Natural killer cell (primary cell): ENCODE measurements around the gene SDR39U1. TPM values are rescaled to one million over a fixed set of nuclear protein-coding genes. Genes with fewer than 3 reads are reported as not detected.
A peak's percentile ranks its signal among the peaks of the same experiment; 100 is the strongest.
"Not testable (repeated sequence)": the region's sequence is repeated elsewhere in the genome, so short reads cannot be mapped to it uniquely, and the experiment has no call there.

Experiments
- ATAC-seq, 3 donors: fragments of 150-1000 bp in 2 of 3; fragments of 200-7000 bp in 1 of 3; cut with Tn5 transposase; 1 replicate in 1 of 3; 2 replicates in 2 of 3; pipeline ENCODE4 v1.10.0; 2021; ENCODE audit warnings: mild to moderate bottlenecking in 2 of 3, moderate library complexity in 2 of 3
- DNase-seq, 2 donors: peaks; one replicate each; pipeline versions ENCODE4 v3.0.0 to v3.0.0-alpha.2; 2013 to 2021; ENCODE audit warnings: mixed read lengths in 1 of 2
- H3K27ac ChIP-seq: one replicate; pipeline ENCODE4 v1.5.1; 2013; ENCODE audit warnings: mild to moderate bottlenecking, low read length
- H3K27me3 ChIP-seq: one replicate; pipeline ENCODE4 v1.6.1; 2013; ENCODE audit warnings: low read length; ENCODE audit not compliant: control insufficient read depth, insufficient read depth
- H3K36me3 ChIP-seq: one replicate; pipeline ENCODE4 v1.6.1; 2013; ENCODE audit warnings: low read length; ENCODE audit not compliant: control insufficient read depth, insufficient read depth
- H3K4me1 ChIP-seq: one replicate; pipeline ENCODE4 v1.6.1; 2013; ENCODE audit warnings: low read length; ENCODE audit not compliant: control insufficient read depth, insufficient read depth
- H3K4me3 ChIP-seq: one replicate; pipeline ENCODE4 v1.5.1; 2013; ENCODE audit warnings: low read length
- H3K9me3 ChIP-seq: one replicate; pipeline ENCODE4 v1.6.1; 2013; ENCODE audit warnings: low read length; ENCODE audit not compliant: control insufficient read depth, insufficient read depth
- H3K27ac Mint-ChIP-seq, 2 donors: one replicate each; pipeline ENCODE4 v1.8.0; 2022; ENCODE audit warnings: mild to moderate bottlenecking in 2 of 2, mixed read lengths in 2 of 2, moderate library complexity in 1 of 2
- H3K27me3 Mint-ChIP-seq, 2 donors: one replicate each; pipeline ENCODE4 v1.8.0; 2022; ENCODE audit warnings: low read depth in 2 of 2, mixed read lengths in 2 of 2
- H3K36me3 Mint-ChIP-seq: one replicate; pipeline ENCODE4 v1.8.0; 2022; ENCODE audit warnings: mixed read lengths
- H3K4me1 Mint-ChIP-seq, 2 donors: one replicate each; pipeline ENCODE4 v1.8.0; 2022; ENCODE audit warnings: mixed read lengths in 2 of 2
- H3K4me3 Mint-ChIP-seq: one replicate; pipeline ENCODE4 v1.8.0; 2022; ENCODE audit warnings: mild to moderate bottlenecking, moderate library complexity, mixed read lengths
- H3K9me3 Mint-ChIP-seq, 2 donors: one replicate each; pipeline ENCODE4 v1.8.0; 2022; ENCODE audit warnings: mixed read lengths in 2 of 2
- CTCF ChIP-seq: fragments of 200-600 bp; IDR thresholded peaks from one replicate; pipeline ENCODE4 v1.8.0; 2022; ENCODE audit warnings: antibody characterized with exemption
- WGBS: methylation state at CpG from one replicate; pipeline ENCODE4 v1.1.7; 2013; ENCODE audit warnings: missing lambda C conversion rate; ENCODE audit not compliant: insufficient coverage; 5-methylcytosine and 5-hydroxymethylcytosine counted together
- intact Hi-C: fragments of 100-400 bp; cut with micrococcal nuclease; formaldehyde crosslinking; loops from one replicate; pipeline ENCODE4 v1.14.2; 2022
- total RNA-seq, 4 donors: library from RNA; stranded (reverse); fragments of 120-200 nt in 1 of 4; gene quantifications; one replicate each; pipeline versions ENCODE4 v1.2.3 to v1.2.4, GENCODE V29; 2013 to 2022

SDR39U1 gene
- total RNA-seq, 3 donors from 2014 or later (not counting 1 experiment from before 2014, with no cell fraction given) = 97.1 to 106 (median 100) TPM

- H3K27me3 Mint-ChIP-seq = no peaks in the 10 kb centered on the region
- ATAC-seq (peak; percentile 76 to 98 (median 78)), DNase-seq (peak; percentile 42 to 57)
- 60% methylated on average over 21 of the region's 23 CpGs for WGBS
- H3K36me3 ChIP-seq = no peaks in the 10 kb centered on the region
- H3K9me3 Mint-ChIP-seq = no peaks in the 10 kb centered on the region
- H3K36me3 Mint-ChIP-seq = no peaks in the 10 kb centered on the region
- peak overlapping the region in 1 of 2 donors; percentile 75 for H3K27ac Mint-ChIP-seq
- peak overlapping the region; percentile 87 for H3K4me3 Mint-ChIP-seq
- TF ChIP-seq CTCF = peak; percentile 70
- intact Hi-C loops = loop anchor here (1.0 to 5.0 kb wide), 4 partner anchors 196 to 919 kb away; no protein-coding TSS in a partner anchor
- H3K4me1 Mint-ChIP-seq = peaks cover 12 to 20% of the 10 kb centered on the region in 2 donors
- no peak overlapping the region for H3K27ac ChIP-seq
- no peak overlapping the region for H3K4me3 ChIP-seq
- no peaks in the 10 kb centered on the region for H3K27me3 ChIP-seq
- H3K4me1 ChIP-seq = peaks cover 15% of the 10 kb centered on the region
- H3K9me3 ChIP-seq = no peaks in the 10 kb centered on the region
These were observed 39.2 kb upstream of the SDR39U1 start for GRCh38 chr14:24481622-24482324.

- H3K9me3 ChIP-seq = not testable (repeated sequence)
These were observed 37.4 kb upstream of the SDR39U1 start for GRCh38 chr14:24479999-24480398.

GRCh38 chr14:24475261-24475660, 32.7 kb upstream of the SDR39U1 start:
- no peak overlapping the region for H3K27ac Mint-ChIP-seq

More at GRCh38 chr14:24479999-24480398, 37.4 kb upstream of the SDR39U1 start:
- H3K27ac Mint-ChIP-seq, H3K4me3 Mint-ChIP-seq, H3K9me3 Mint-ChIP-seq, DNase-seq, H3K27me3 Mint-ChIP-seq, ATAC-seq, H3K27ac ChIP-seq, H3K36me3 Mint-ChIP-seq, H3K36me3 ChIP-seq, H3K4me3 ChIP-seq, H3K27me3 ChIP-seq: not testable (repeated sequence)
- H3K4me1 ChIP-seq = peaks cover 15% of the 10 kb centered on the region
- H3K4me1 Mint-ChIP-seq = peaks cover 18 to 27% of the 10 kb centered on the region in 2 donors
- WGBS = 40% methylated on average over 1 of the region's 1 CpG
- intact Hi-C loops = loop anchor here (2.0 to 5.0 kb wide), 3 partner anchors 197 to 921 kb away; no protein-coding TSS in a partner anchor

More at GRCh38 chr14:24475261-24475660, 32.7 kb upstream of the SDR39U1 start:
- Mint-ChIP-seq H3K36me3 (no peaks in the 10 kb centered on the region), H3K4me3 (no peak overlapping the region), H3K4me1 (peaks cover 7 to 11% of the 10 kb centered on the region in 2 donors), H3K27me3 (no peaks in the 10 kb centered on the region), H3K9me3 (no peaks in the 10 kb centered on the region)
- H3K4me1 ChIP-seq = no peaks in the 10 kb centered on the region
- no peaks in the 10 kb centered on the region for H3K36me3 ChIP-seq
- TF ChIP-seq CTCF = no peak
- H3K27me3 ChIP-seq = no peaks in the 10 kb centered on the region
- no peak overlapping the region for H3K27ac ChIP-seq
- no peak for DNase-seq
- H3K9me3 ChIP-seq = no peaks in the 10 kb centered on the region
- no peak for ATAC-seq
- 24% methylated on average over 4 of the region's 4 CpGs for WGBS
- H3K4me3 ChIP-seq = no peak overlapping the region
- intact Hi-C loops = no loop called here
